ENCODE measurements around the gene ZFPM1.

The ZFPM1 gene

GRCh38 chr16:88446736-88447135, 6.3 kb upstream of the ZFPM1 start:
- Histone ChIP-seq H3K4me1 (ENCODE audit: control insufficient read depth, insufficient read depth, low read length) (no peaks in the 10 kb centered on the region), H3K4me3 (ENCODE audit: low read depth, low read length) (no peak overlapping the region), H3K36me3 (ENCODE audit: control insufficient read depth, insufficient read depth, low read length) (no peaks in the 10 kb centered on the region), H3K27me3 (ENCODE audit: control insufficient read depth, insufficient read depth, low read length) (peaks cover 8% of the 10 kb centered on the region), H3K9ac (ENCODE audit: low read depth, low read length) (no peak overlapping the region), H3K9me3 (ENCODE audit: control insufficient read depth, insufficient read depth, low read length) (no peaks in the 10 kb centered on the region)

DNA sequence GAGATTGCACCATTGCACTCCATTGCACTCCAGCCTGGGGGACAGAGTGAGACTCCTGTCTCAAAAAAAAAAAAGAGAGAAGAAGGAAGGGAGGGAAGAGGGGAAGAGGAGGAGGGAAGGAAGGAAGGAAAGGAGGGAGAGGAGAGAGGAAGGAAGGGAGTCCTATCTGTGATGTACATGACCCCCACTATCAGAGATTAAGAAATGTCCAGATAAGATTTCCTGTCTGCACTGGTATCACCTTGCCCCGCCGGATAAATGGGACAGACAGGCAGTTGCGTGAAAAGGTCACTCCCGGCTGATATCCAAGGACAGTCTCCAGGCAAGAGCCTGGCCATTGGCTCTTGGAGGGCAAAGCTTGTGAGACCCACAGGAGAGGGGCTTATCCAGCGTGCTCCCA, 5.2 kb upstream of the ZFPM1 start:
- Histone ChIP-seq H3K36me3 (ENCODE audit: control insufficient read depth, insufficient read depth, low read length) (no peaks in the 10 kb centered on the region), H3K27me3 (ENCODE audit: control insufficient read depth, insufficient read depth, low read length) (peaks cover 12% of the 10 kb centered on the region), H3K9me3 (ENCODE audit: control insufficient read depth, insufficient read depth, low read length) (no peaks in the 10 kb centered on the region), H3K9ac (ENCODE audit: low read depth, low read length) (no peak overlapping the region), H3K4me3 (ENCODE audit: low read depth, low read length) (no peak overlapping the region), H3K4me1 (ENCODE audit: control insufficient read depth, insufficient read depth, low read length) (peaks cover 2% of the 10 kb centered on the region)

GRCh38 chr16:88448461-88449266, 4.4 kb upstream of the ZFPM1 start:
- Histone ChIP-seq H3K36me3 (ENCODE audit: control insufficient read depth, insufficient read depth, low read length) (no peaks in the 10 kb centered on the region), H3K9me3 (ENCODE audit: control insufficient read depth, insufficient read depth, low read length) (no peaks in the 10 kb centered on the region), H3K4me3 (ENCODE audit: low read depth, low read length) (no peak overlapping the region), H3K9ac (ENCODE audit: low read depth, low read length) (no peak overlapping the region), H3K4me1 (ENCODE audit: control insufficient read depth, insufficient read depth, low read length) (peaks cover 2% of the 10 kb centered on the region), H3K27me3 (ENCODE audit: control insufficient read depth, insufficient read depth, low read length) (peaks cover 12% of the 10 kb centered on the region)

- Histone ChIP-seq H3K9me3 (ENCODE audit: control insufficient read depth, insufficient read depth, low read length) (no peaks in the 10 kb centered on the region), H3K36me3 (ENCODE audit: control insufficient read depth, insufficient read depth, low read length) (no peaks in the 10 kb centered on the region), H3K4me3 (ENCODE audit: low read depth, low read length) (no peak overlapping the region), H3K9ac (ENCODE audit: low read depth, low read length) (no peak overlapping the region), H3K27me3 (ENCODE audit: control insufficient read depth, insufficient read depth, low read length) (peaks cover 16% of the 10 kb centered on the region), H3K4me1 (ENCODE audit: control insufficient read depth, insufficient read depth, low read length) (peaks cover 2% of the 10 kb centered on the region)
Measured at GRCh38 chr16:88449267-88449561, 3.9 kb upstream of the ZFPM1 start.

DNA sequence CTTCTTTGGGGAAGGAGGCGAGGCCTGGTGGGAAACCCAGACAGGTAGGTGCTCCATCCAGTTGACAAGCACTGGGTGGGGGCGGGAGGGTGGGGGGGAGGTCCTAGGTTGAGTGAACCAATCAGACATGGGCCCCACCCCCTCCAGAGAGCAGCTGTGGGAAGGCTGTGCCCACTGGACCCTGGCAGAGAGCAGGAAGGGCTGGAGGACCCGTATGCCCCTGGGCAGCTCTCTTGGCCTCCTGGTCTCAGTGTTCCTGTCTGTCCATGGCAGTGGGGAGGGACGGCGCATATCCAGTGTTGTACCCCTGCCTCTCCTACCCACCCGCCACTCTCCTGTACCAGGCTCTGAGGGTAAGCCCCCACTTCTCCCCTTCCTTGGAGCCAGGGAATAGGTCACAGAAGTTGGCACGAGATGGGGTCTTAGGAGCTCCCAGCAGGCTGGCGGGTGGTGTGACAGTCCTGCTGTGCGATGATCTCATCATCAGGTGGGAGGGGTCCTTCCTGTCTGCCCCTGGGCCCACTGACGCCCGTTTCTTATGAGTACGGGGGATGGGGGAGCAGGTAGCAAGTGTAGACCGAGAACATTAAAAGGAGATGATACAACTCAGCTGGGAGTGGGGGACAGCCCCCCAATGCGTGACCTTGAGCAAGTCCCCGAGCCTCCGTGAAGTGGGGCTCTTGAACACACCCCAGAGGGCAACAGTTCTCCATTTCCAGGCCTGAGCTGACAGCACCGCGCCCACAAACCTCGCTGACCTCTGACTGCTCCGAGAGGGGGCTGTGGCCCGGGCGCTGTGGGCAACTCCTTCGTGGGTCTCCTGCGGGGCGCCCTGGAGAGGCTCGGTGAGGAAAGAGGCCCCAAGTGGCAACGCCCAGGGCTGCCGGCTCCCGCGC, 1.2 kb upstream of the ZFPM1 start:
- Histone ChIP-seq H3K4me3 (ENCODE audit: low read depth, low read length) (peak overlapping the region; percentile 46), H3K9me3 (ENCODE audit: control insufficient read depth, insufficient read depth, low read length) (no peaks in the 10 kb centered on the region), H3K27me3 (ENCODE audit: control insufficient read depth, insufficient read depth, low read length) (peaks cover 33% of the 10 kb centered on the region), H3K9ac (ENCODE audit: low read depth, low read length) (no peak overlapping the region), H3K36me3 (ENCODE audit: control insufficient read depth, insufficient read depth, low read length) (no peaks in the 10 kb centered on the region), H3K4me1 (ENCODE audit: control insufficient read depth, insufficient read depth, low read length) (peaks cover 2% of the 10 kb centered on the region)

- Histone ChIP-seq H3K9me3 (ENCODE audit: control insufficient read depth, insufficient read depth, low read length) (no peaks in the 10 kb centered on the region), H3K9ac (ENCODE audit: low read depth, low read length) (no peak overlapping the region), H3K36me3 (ENCODE audit: control insufficient read depth, insufficient read depth, low read length) (no peaks in the 10 kb centered on the region), H3K4me3 (ENCODE audit: low read depth, low read length) (peak overlapping the region; percentile 46), H3K27me3 (ENCODE audit: control insufficient read depth, insufficient read depth, low read length) (peaks cover 41% of the 10 kb centered on the region), H3K4me1 (ENCODE audit: control insufficient read depth, insufficient read depth, low read length) (peaks cover 2% of the 10 kb centered on the region)
Measured at GRCh38 chr16:88452482-88453216, 431 bp upstream of the ZFPM1 start.

GRCh38 chr16:88453611-88454522, 787 bp downstream of the ZFPM1 start:
- no peaks in the 10 kb centered on the region for H3K9me3 ChIP-seq (ENCODE audit: control insufficient read depth, insufficient read depth, low read length)
- peak overlapping the region; percentile 35 for H3K4me3 ChIP-seq (ENCODE audit: low read depth, low read length)
- H3K9ac ChIP-seq (ENCODE audit: low read depth, low read length) = no peak overlapping the region
- H3K27me3 ChIP-seq (ENCODE audit: control insufficient read depth, insufficient read depth, low read length) = peaks cover 41% of the 10 kb centered on the region
- no peaks in the 10 kb centered on the region for H3K36me3 ChIP-seq (ENCODE audit: control insufficient read depth, insufficient read depth, low read length)
- peaks cover 2% of the 10 kb centered on the region for H3K4me1 ChIP-seq (ENCODE audit: control insufficient read depth, insufficient read depth, low read length)

GRCh38 chr16:88454523-88454947, 1.5 kb downstream of the ZFPM1 start:
- Histone ChIP-seq H3K27me3 (ENCODE audit: control insufficient read depth, insufficient read depth, low read length) (peaks cover 41% of the 10 kb centered on the region), H3K9ac (ENCODE audit: low read depth, low read length) (no peak overlapping the region), H3K9me3 (ENCODE audit: control insufficient read depth, insufficient read depth, low read length) (no peaks in the 10 kb centered on the region)

GRCh38 chr16:88455610-88456355, 2.7 kb downstream of the ZFPM1 start:
- Histone ChIP-seq H3K27me3 (ENCODE audit: control insufficient read depth, insufficient read depth, low read length) (peaks cover 37% of the 10 kb centered on the region), H3K4me1 (ENCODE audit: control insufficient read depth, insufficient read depth, low read length) (peaks cover 2% of the 10 kb centered on the region), H3K9me3 (ENCODE audit: control insufficient read depth, insufficient read depth, low read length) (no peaks in the 10 kb centered on the region), H3K4me3 (ENCODE audit: low read depth, low read length) (peak overlapping the region; percentile 32), H3K36me3 (ENCODE audit: control insufficient read depth, insufficient read depth, low read length) (no peaks in the 10 kb centered on the region), H3K9ac (ENCODE audit: low read depth, low read length) (no peak overlapping the region)

More at GRCh38 chr16:88454523-88454947, 1.5 kb downstream of the ZFPM1 start:
- Histone ChIP-seq H3K4me1 (ENCODE audit: control insufficient read depth, insufficient read depth, low read length) (peaks cover 2% of the 10 kb centered on the region), H3K4me3 (ENCODE audit: low read depth, low read length) (peak overlapping the region; percentile 32), H3K36me3 (ENCODE audit: control insufficient read depth, insufficient read depth, low read length) (no peaks in the 10 kb centered on the region)

GRCh38 chr16:88456356-88457292, 3.5 kb downstream of the ZFPM1 start:
- no peak overlapping the region for H3K9ac ChIP-seq (ENCODE audit: low read depth, low read length)
- no peaks in the 10 kb centered on the region for H3K36me3 ChIP-seq (ENCODE audit: control insufficient read depth, insufficient read depth, low read length)
- peaks cover 34% of the 10 kb centered on the region for H3K27me3 ChIP-seq (ENCODE audit: control insufficient read depth, insufficient read depth, low read length)
- H3K4me1 ChIP-seq (ENCODE audit: control insufficient read depth, insufficient read depth, low read length) = peaks cover 2% of the 10 kb centered on the region
- H3K4me3 ChIP-seq (ENCODE audit: low read depth, low read length) = peak overlapping the region; percentile 13
- H3K9me3 ChIP-seq (ENCODE audit: control insufficient read depth, insufficient read depth, low read length) = no peaks in the 10 kb centered on the region
